Measurements from ENCODE around the gene TRIM46.

The TRIM46 gene

GRCh38 chr1:155171836-155172731, 1.6 kb upstream of the TRIM46 start:
- DNase-seq (ENCODE audit: low read depth), result no peak

DNA sequence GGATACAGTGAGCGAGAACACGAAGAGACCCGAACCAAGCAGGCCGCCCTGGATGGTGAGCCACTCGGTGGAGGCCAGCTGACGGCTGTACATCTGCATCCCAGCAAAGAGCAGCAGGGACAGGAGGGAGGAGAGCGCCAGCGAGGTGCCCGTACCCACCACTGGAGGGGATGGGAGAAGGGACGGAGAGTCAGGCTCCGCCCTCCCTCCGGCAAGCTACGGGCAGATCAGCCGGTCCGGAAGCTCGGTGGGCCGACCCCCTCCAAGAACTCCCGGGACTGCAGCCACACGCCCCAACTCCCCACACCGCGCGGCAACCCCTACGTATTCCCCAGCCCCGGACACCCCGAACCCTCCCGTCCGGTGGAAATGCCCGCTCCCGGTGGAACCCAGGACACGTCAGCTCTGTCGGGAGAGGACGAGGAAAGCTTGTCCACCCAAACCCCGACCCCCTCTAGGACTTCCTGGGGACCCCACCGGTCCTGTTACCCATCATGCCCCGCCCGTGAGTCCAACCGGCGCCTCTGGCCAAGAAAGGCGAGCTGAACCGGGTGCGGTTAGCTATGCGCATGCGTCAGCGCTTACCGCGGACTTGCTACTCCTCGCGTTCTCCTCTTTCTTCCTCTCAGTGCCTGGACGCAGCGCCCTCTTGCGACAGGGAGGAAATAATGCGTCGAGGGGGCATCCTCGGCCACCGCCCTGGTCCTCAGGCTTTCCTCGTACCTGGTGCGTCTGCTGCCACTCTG, 744 bp upstream of the TRIM46 start, which contains the start of gene KRTCAP2:
KRTCAP2 (minus strand) TSS at position 573 of the 746 bp plus-strand sequence; CDS start at position 493, 80 bp downstream.
- peak; percentile 91 for DNase-seq (ENCODE audit: low read depth)

GRCh38 chr1:155174324-155175280, 953 bp downstream of the TRIM46 start:
- peak; percentile 36 for DNase-seq (ENCODE audit: low read depth)

DNA sequence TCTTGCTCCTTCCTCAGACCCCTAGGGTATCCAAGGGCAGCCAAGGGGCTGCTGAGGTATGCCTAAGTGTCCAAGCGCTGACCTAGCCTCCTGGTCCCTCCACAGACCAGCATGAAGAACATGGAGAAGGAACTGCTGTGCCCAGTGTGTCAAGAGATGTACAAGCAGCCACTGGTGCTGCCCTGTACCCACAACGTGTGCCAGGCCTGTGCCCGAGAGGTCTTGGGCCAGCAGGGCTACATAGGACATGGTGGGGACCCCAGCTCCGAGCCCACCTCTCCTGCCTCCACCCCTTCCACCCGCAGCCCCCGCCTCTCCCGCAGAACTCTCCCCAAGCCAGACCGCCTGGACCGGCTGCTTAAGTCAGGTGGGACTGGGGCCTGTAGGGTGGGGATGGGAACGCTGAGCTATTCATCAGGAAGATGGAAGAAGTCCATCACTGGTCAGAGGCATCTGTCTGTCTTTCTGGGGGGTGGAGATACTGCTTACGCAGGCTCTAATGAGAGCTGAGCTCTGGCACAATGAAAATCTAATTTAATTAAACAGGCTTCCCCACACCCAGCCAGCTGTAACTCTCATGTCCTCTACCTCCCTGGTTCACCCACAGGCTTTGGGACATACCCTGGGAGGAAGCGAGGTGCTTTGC, 1.8 kb downstream of the TRIM46 start:
- no peak for DNase-seq (ENCODE audit: low read depth)

GRCh38 chr1:155175927-155176371, 2.3 kb downstream of the TRIM46 start:
- DNase-seq (ENCODE audit: low read depth), result no peak

DNA sequence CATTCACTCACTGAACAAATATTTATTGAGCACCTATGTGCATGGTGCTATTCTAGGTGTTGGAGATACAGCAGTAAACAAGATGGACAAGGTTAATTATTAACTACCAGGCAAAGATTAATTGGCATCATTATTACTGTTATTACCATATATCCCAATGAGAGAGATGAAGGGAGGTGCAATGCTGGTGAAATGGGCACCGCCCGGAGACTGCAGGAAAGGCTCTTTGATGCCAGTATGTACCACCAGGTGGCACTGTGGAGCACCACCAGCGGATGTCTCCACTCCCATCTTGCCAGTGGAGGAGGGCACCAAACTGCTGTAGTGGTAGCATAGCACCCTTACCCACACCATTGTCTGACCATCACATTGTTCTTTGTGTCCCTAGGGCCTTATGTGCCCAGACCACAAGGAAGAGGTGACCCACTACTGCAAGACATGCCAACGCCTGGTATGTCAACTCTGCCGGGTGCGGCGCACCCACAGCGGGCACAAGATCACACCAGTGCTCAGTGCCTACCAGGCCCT, 3.0 kb downstream of the TRIM46 start:
- DNase-seq (ENCODE audit: low read depth), result peak; percentile 70

- no peak for DNase-seq (ENCODE audit: low read depth)
Observed at GRCh38 chr1:155177192-155177917, 3.7 kb downstream of the TRIM46 start.

GRCh38 chr1:155177918-155178281, 4.3 kb downstream of the TRIM46 start:
- DNase-seq (ENCODE audit: low read depth), result no peak

DNA sequence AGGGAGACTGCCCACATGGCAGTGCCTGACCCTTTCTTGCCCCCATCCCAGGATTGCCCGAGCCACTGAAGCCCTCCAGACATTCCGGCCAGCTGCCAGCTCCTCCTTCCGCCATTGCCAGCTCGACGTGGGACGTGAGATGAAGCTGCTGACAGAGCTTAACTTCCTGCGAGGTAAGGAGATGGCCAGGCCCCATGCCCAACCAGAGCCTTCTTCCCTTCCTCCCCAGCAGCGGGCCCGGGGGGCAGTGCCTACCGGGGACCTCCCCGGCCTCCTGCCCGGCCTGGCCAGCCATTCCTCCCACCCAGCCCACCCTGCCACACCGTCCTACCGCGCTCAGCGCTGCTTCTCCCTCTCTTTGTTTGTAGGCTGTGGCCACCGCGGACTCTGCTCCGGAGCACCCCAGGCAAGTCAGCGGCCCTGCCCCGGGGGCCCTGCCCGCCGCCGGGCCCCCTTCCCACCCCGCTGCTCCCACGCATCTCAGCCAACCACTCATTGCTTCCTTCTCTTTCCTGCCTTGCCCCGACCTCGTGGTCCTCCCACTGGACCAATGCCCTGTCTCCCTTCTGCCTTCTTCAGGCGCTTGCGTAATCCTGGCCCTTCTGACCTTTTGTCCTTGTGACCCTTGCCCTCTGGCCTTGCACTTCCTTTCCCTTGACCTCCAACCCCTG, 4.9 kb downstream of the TRIM46 start:
- DNase-seq (ENCODE audit: low read depth), result no peak

DNA sequence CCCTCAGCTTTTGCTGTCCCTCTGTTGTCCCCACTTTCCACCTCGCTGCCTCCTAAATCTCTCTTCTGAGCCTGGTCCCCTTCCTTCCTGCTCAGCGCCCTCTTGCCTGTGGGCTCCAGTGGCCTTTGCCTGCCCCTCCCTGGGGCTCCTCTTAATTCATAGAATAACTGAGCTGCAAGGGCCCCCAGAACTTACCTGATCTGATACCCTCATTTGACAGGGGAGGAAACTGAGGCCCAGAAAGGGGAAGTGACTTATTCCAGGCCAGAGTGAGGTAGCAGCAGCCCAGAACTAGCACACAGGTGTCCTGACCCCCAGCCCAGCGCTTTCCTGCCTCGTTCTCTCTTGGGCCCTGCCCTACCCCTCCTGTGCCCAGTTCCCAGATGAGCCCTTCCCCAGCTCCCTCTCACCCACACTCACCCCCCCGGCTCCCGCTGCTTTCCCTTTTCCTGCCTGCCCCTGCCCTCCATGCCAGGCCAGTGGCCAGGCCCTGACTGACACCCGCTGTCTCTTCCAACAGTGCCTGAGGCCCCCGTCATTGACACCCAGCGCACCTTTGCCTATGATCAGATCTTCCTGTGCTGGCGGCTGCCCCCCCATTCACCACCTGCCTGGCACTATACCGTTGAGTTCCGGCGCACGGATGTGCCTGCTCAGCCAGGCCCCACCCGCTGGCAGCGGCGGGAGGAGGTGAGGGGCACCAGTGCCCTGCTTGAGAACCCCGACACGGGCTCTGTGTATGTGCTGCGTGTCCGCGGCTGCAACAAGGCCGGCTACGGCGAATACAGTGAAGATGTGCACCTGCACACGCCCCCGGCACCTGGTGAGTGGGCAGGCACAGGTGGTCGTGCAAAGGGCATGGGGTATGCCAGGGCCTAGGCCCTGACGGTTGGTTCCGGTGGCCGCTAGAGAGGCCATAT, 5.7 kb downstream of the TRIM46 start:
- no peak for DNase-seq (ENCODE audit: low read depth)

GRCh38 chr1:155181371-155182051, 7.9 kb downstream of the TRIM46 start:
- DNase-seq (ENCODE audit: low read depth), result no peak

DNA sequence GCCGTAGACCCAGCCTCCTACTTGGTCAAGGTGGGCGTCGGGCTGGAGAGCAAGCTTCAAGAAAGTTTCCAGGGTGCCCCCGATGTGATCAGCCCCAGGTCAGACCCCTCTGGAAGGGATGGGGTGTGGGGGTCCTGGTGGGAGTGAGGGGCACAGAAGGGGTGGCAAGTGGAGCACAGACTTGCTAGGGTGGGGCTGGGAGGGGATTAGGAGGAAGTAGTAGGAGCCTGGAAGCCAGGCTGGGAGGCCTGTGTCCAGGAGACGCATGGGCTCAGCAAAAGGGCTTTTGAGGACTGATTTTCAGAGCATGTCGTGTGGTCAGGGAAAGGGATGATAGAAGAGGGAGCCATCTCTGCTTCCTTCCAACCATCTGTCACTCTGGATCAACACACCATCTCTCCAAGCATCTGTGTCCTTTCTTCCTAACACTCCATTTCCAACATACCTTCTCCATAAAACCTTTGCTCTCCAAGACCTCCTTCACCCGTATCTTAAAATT, 8.5 kb downstream of the TRIM46 start:
- DNase-seq (ENCODE audit: low read depth), result no peak

DNA sequence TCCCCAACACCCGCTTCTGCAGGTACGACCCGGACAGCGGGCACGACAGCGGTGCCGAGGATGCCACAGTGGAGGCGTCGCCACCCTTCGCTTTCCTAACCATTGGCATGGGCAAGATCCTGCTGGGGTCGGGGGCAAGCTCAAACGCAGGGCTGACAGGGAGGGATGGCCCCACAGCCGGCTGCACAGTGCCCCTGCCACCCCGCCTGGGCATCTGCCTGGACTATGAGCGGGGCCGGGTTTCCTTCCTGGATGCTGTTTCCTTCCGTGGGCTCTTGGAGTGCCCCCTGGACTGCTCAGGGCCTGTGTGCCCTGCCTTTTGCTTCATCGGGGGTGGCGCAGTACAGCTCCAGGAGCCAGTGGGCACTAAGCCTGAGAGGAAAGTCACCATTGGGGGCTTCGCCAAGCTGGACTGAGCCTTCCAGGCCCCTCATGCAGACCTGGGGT, 10.1 kb downstream of the TRIM46 start:
- DNase-seq (ENCODE audit: low read depth), result no peak

DNA sequence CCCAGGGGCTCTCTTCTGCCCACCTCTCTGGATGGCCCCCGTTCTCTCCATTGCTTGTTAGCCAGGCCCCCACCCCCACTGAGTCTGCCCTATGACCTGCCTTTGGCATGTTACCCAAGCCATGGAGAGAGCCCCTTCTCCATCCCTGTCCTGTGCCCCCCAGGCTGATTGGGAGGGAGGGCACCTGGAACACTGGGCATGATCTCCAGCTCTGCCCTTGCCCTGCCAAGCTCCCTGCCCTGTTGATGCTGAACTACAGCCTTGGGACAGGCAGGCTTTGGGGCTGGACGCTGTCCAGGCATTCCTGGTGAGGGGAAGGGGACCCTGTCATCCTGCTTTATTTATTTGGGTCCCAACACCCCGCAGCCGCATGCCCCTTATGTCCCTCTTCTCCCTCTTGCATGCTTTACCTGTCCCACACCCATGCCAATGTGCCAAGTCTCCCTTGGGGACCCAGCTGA, 10.7 kb downstream of the TRIM46 start:
- no peak for DNase-seq (ENCODE audit: low read depth)

- no peak for DNase-seq (ENCODE audit: low read depth)
Observed at GRCh38 chr1:155184835-155185782, 11.5 kb downstream of the TRIM46 start.

- DNase-seq (ENCODE audit: low read depth), result no peak
Observed at GRCh38 chr1:155185783-155186066, 12.1 kb downstream of the TRIM46 start.
